Activated CD4-positive, alpha-beta T cell treated with anti-CD3 and anti-CD28 coated beads, Interleukin-2, amount 10 ng/mL, durations not matched to agents 7 days and 5 days (primary cell): ENCODE measurements around the gene PIGW. TPM values are rescaled to one million over a fixed set of nuclear protein-coding genes. Genes with fewer than 3 reads are reported as not detected.

Experiments
- CTCF ChIA-PET: fragments of 350-600 bp; sonication (Branson Sonifier 250); formaldehyde crosslinking; loops from one replicate; lab custom pipeline; 2021; ENCODE audit warnings: antibody characterized with exemption; lab: Charles Lee
- POLR2A ChIA-PET: fragments of 350-600 bp; sonication (Branson Sonifier 250); formaldehyde crosslinking; loops from one replicate; lab custom pipeline; 2021; ENCODE audit warnings: antibody characterized with exemption; lab: Charles Lee
- DNase-seq: peaks from one replicate; pipeline ENCODE4 v3.0.0-alpha.2; 2020
- H3K27ac Mint-ChIP-seq: one replicate; pipeline ENCODE4 v1.8.0; 2021; ENCODE audit warnings: mild to moderate bottlenecking, moderate library complexity, mixed read lengths
- H3K27me3 Mint-ChIP-seq: one replicate; pipeline ENCODE4 v1.8.0; 2021; ENCODE audit warnings: mixed read lengths
- H3K36me3 Mint-ChIP-seq: one replicate; pipeline ENCODE4 v1.8.0; 2021; ENCODE audit warnings: low read depth, mixed read lengths
- H3K4me1 Mint-ChIP-seq: one replicate; pipeline ENCODE4 v1.8.0; 2021; ENCODE audit warnings: mixed read lengths
- H3K4me3 Mint-ChIP-seq: one replicate; pipeline ENCODE4 v1.8.0; 2021; ENCODE audit warnings: mild to moderate bottlenecking, moderate library complexity, mixed read lengths
- H3K9me3 Mint-ChIP-seq: one replicate; pipeline ENCODE4 v1.8.0; 2021; ENCODE audit warnings: mixed read lengths
- total RNA-seq, 2 experiments: library from RNA; stranded (reverse); gene quantifications; one replicate each; pipeline ENCODE4 v1.2.3, GENCODE V29; 2021

The PIGW gene
- total RNA-seq, 2 experiments from 2014 or later, result 12.8 to 15.2 TPM

- Mint-ChIP-seq H3K9me3 (no peaks in the 10 kb centered on the region), H3K27ac (no peak overlapping the region), H3K4me3 (no peak overlapping the region), H3K4me1 (peaks cover 18% of the 10 kb centered on the region), H3K27me3 (no peaks in the 10 kb centered on the region), H3K36me3 (peaks cover 64% of the 10 kb centered on the region)
- no peak for DNase-seq
- ChIA-PET POLR2A (interaction anchor here (0.7 kb wide), 1 partner anchor 20 kb away, joined by 5 read pairs; no protein-coding TSS in a partner anchor), CTCF (interaction anchor here (1.1 to 1.7 kb wide), 2 partner anchors 29 to 36 kb away, joined by 3 to 5 read pairs; no protein-coding TSS in a partner anchor)
Measured at GRCh38 chr17:36566081-36566480, 31.3 kb downstream of the PIGW start.

DNA sequence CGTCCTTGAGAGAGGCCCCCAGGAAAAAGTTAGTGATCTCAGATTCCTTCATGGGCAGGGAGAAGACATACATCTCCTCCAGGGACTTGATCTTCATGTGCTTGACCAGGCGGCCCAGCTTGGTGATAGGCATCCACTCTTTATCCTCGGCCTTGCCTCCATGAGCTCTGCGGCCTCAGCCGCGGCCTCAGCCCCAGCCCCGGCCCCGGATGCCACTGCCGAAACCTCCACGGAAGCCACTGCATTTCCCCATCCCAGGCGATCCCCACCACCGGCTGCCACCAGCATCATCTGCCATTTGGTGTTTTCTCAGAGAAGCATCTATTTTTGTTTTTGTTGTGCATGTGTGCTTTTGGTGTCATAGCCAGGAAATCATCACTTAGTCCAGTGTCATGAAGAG is 40.2 kb downstream of the PIGW start:
- H3K27ac Mint-ChIP-seq, result no peak overlapping the region
- DNase-seq, result no peak
- H3K36me3 Mint-ChIP-seq, result peaks cover 47% of the 10 kb centered on the region
- no peak overlapping the region for H3K4me3 Mint-ChIP-seq
- H3K9me3 Mint-ChIP-seq, result no peaks in the 10 kb centered on the region
- no peaks in the 10 kb centered on the region for H3K27me3 Mint-ChIP-seq
- H3K4me1 Mint-ChIP-seq, result peaks cover 6% of the 10 kb centered on the region
- POLR2A ChIA-PET, result no interaction called here
- CTCF ChIA-PET, result no interaction called here

DNA sequence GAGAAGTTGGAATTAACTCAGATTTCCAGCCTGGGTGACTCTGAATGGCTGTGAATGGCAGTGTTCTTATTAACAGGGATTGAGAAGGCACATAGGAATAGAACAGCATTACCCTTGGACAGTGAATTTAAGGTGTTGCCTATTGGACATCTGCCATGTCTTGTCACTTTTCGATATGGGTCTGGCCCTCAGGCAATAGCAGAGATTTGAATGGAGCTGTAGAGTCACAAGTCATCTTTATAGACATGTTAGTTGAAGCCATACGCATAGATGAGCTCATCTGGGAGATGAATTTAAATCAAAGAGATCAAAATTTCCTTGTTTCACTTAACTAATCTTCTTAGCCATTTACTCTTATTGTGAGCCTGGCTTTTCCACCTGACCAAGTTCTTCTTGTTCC is 42.0 kb downstream of the PIGW start:
- no peak for DNase-seq
- H3K9me3 Mint-ChIP-seq, result no peaks in the 10 kb centered on the region
- no peaks in the 10 kb centered on the region for H3K27me3 Mint-ChIP-seq
- CTCF ChIA-PET, result interaction anchor here (0.7 kb wide), 1 partner anchor 93 kb away, joined by 3 read pairs; no protein-coding TSS in a partner anchor
- H3K27ac Mint-ChIP-seq, result no peak overlapping the region
- H3K36me3 Mint-ChIP-seq, result peaks cover 48% of the 10 kb centered on the region
- POLR2A ChIA-PET, result interaction anchor here (0.6 kb wide), 1 partner anchor 831 kb away, joined by 3 read pairs; no protein-coding TSS in a partner anchor
- no peak overlapping the region for H3K4me3 Mint-ChIP-seq
- H3K4me1 Mint-ChIP-seq, result peaks cover 6% of the 10 kb centered on the region

DNA sequence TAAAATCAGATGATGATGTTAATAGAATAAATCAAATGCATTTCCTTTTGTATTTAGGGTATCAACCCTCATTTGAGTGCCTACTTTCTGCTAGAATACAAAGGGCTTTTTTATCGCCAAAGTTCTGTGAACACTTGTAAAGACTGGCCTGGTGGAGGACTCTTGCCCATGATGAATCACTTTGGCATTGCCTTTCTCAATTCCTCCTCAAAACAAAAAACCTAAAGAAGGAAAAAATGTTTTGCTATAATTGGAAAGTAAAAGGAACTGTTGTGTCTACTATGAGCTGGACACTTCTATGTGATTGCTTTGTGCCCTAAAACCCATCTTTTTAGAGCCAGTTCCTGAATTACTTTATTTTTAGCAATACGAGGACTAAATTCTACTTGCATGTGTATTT is 43.9 kb downstream of the PIGW start:
- no peak for DNase-seq
- Mint-ChIP-seq H3K36me3 (peaks cover 43% of the 10 kb centered on the region), H3K27me3 (no peaks in the 10 kb centered on the region), H3K4me3 (no peak overlapping the region), H3K9me3 (no peaks in the 10 kb centered on the region), H3K4me1 (peaks cover 3% of the 10 kb centered on the region), H3K27ac (no peak overlapping the region)
- POLR2A ChIA-PET, result no interaction called here
- CTCF ChIA-PET, result interaction anchor here (1.0 to 1.3 kb wide), 2 partner anchors 10 to 13 kb away, joined by 3 to 4 read pairs; no protein-coding TSS in a partner anchor

- Mint-ChIP-seq H3K4me3 (no peak overlapping the region), H3K27me3 (no peaks in the 10 kb centered on the region), H3K27ac (no peak overlapping the region), H3K4me1 (no peaks in the 10 kb centered on the region), H3K36me3 (peaks cover 51% of the 10 kb centered on the region), H3K9me3 (no peaks in the 10 kb centered on the region)
- ChIA-PET CTCF (interaction anchor here (0.6 to 1.6 kb wide), 3 partner anchors 11 to 34 kb away, joined by 3 to 4 read pairs (median 4); no protein-coding TSS in a partner anchor), POLR2A (interaction anchor here (0.5 to 0.6 kb wide), 2 partner anchors 30 to 55 kb away, joined by 3 to 9 read pairs; no protein-coding TSS in a partner anchor)
- DNase-seq, result no peak
Measured at GRCh38 chr17:36583787-36584186, 49.0 kb downstream of the PIGW start.

DNA sequence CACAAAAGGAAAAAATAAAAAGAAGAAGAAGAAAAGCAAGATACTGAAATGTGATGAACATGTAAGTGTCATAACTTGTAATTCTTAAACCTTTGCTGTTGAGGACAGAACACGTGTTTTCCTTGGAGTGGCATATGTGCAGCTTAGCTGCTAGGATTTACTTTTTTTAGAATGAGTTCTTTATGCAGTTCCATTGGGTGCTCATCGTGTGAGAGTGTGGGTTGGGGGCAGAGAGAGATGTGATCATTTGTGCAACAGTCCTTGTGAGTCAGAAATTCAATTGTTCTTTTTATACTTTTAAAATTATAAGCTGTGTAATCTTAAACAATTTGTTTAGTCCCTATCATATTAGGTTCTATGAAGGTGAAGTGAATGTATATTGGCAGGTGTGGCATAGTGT is 51.4 kb downstream of the PIGW start:
- H3K4me3 Mint-ChIP-seq, result no peak overlapping the region
- no peaks in the 10 kb centered on the region for H3K27me3 Mint-ChIP-seq
- CTCF ChIA-PET, result interaction anchor here (2.0 kb wide), 1 partner anchor 17 kb away, joined by 5 read pairs; no protein-coding TSS in a partner anchor
- no peak overlapping the region for H3K27ac Mint-ChIP-seq
- no peaks in the 10 kb centered on the region for H3K9me3 Mint-ChIP-seq
- no peak for DNase-seq
- peaks cover 19% of the 10 kb centered on the region for H3K4me1 Mint-ChIP-seq
- peaks cover 48% of the 10 kb centered on the region for H3K36me3 Mint-ChIP-seq
- POLR2A ChIA-PET, result no interaction called here

Other genes with a start within 250 kb of the PIGW start
- not detected for gene TBC1D3G, start 211.1 kb upstream of the PIGW start, total RNA-seq
- gene TBC1D3H, start 146.6 kb upstream of the PIGW start, total RNA-seq, result not detected
- gene ZNHIT3, start 48.3 kb upstream of the PIGW start, total RNA-seq, result 10 to 100 TPM; 35.2 to 36.0 TPM
- gene MYO19, start 119 bp upstream of the PIGW start, total RNA-seq, result 100 to 1,000 TPM; 125 to 127 TPM
- 100 to 1,000 TPM; 111 to 116 TPM for gene GGNBP2, start 9.9 kb downstream of the PIGW start, total RNA-seq
- gene DHRS11, start 56.9 kb downstream of the PIGW start, total RNA-seq, result 1 to 10 TPM; 4.8 to 5.0 TPM
- gene MRM1, start 66.6 kb downstream of the PIGW start, total RNA-seq, result 1 to 10 TPM; 6.8 to 8.6 TPM